Activated T-helper 17 cell treated with anti-CD3 and anti-CD28 coated beads, Interleukin-2, amount 50 U/mL, for 72 hours (primary cell): ENCODE measurements around the gene ENO1. TPM values are rescaled to one million over a fixed set of nuclear protein-coding genes. Genes with fewer than 3 reads are reported as not detected.

ENCODE experiments used
- ATAC-seq: fragments of 150-1000 bp; cut with Tn5 transposase; replicated peaks from 2 replicates; pipeline ENCODE4 v1.10.0; 2021; ENCODE audit warnings: mild to moderate bottlenecking, moderate library complexity
- H3K27ac Mint-ChIP-seq: one replicate; pipeline ENCODE4 v1.8.0; 2022; ENCODE audit warnings: mixed read lengths
- H3K27me3 Mint-ChIP-seq: one replicate; pipeline ENCODE4 v1.8.0; 2022; ENCODE audit warnings: mixed read lengths
- H3K36me3 Mint-ChIP-seq: one replicate; pipeline ENCODE4 v1.8.0; 2022; ENCODE audit warnings: low read depth, mild to moderate bottlenecking, mixed read lengths
- H3K4me1 Mint-ChIP-seq: one replicate; pipeline ENCODE4 v1.8.0; 2022; ENCODE audit warnings: mixed read lengths
- H3K4me3 Mint-ChIP-seq: one replicate; pipeline ENCODE4 v1.8.0; 2022; ENCODE audit warnings: mild to moderate bottlenecking, mixed read lengths
- H3K9me3 Mint-ChIP-seq: one replicate; pipeline ENCODE4 v1.8.0; 2022; ENCODE audit warnings: mixed read lengths
- total RNA-seq, 2 donors: library from RNA; stranded (reverse); gene quantifications; one replicate each; pipeline ENCODE4 v1.2.3, GENCODE V29; 2022

ENO1 gene
- total RNA-seq, 2 donors from 2014 or later, result 3,460 to 3,623 TPM

GRCh38 chr1:8870616-8871538 lies 7.6 kb downstream of the ENO1 start:
- peaks cover 47% of the 10 kb centered on the region for H3K4me1 Mint-ChIP-seq
- peak; percentile 38 for ATAC-seq
- peaks cover 100% of the 10 kb centered on the region for H3K36me3 Mint-ChIP-seq

GRCh38 chr1:8870103-8870502 lies 8.4 kb downstream of the ENO1 start:
- H3K4me1 Mint-ChIP-seq, result peaks cover 46% of the 10 kb centered on the region

More at GRCh38 chr1:8870616-8871538, 7.6 kb downstream of the ENO1 start:
- peak overlapping the region; percentile 89 for H3K4me3 Mint-ChIP-seq
- no peaks in the 10 kb centered on the region for H3K9me3 Mint-ChIP-seq
- H3K27ac Mint-ChIP-seq, result peak overlapping the region; percentile 82
- H3K27me3 Mint-ChIP-seq, result no peaks in the 10 kb centered on the region

GRCh38 chr1:8867878-8868567 lies 10.5 kb downstream of the ENO1 start:
- Mint-ChIP-seq H3K27ac (peak overlapping the region; percentile 85), H3K9me3 (no peaks in the 10 kb centered on the region), H3K36me3 (peaks cover 100% of the 10 kb centered on the region), H3K4me3 (peak overlapping the region; percentile 61), H3K4me1 (peaks cover 38% of the 10 kb centered on the region), H3K27me3 (no peaks in the 10 kb centered on the region)
- ATAC-seq, result no peak

More at GRCh38 chr1:8870103-8870502, 8.4 kb downstream of the ENO1 start:
- H3K27ac Mint-ChIP-seq, result peak overlapping the region; percentile 86
- peaks cover 100% of the 10 kb centered on the region for H3K36me3 Mint-ChIP-seq
- no peak for ATAC-seq
- H3K9me3 Mint-ChIP-seq, result no peaks in the 10 kb centered on the region
- no peaks in the 10 kb centered on the region for H3K27me3 Mint-ChIP-seq
- H3K4me3 Mint-ChIP-seq, result peak overlapping the region; percentile 89

GRCh38 chr1:8866792-8867415 lies 11.6 kb downstream of the ENO1 start:
- H3K4me1 Mint-ChIP-seq, result peaks cover 36% of the 10 kb centered on the region
- peak; percentile 80 for ATAC-seq
- peak overlapping the region; percentile 61 for H3K4me3 Mint-ChIP-seq

GRCh38 chr1:8866173-8866791 lies 12.2 kb downstream of the ENO1 start:
- no peaks in the 10 kb centered on the region for H3K27me3 Mint-ChIP-seq
- H3K4me1 Mint-ChIP-seq, result peaks cover 35% of the 10 kb centered on the region
- H3K27ac Mint-ChIP-seq, result peak overlapping the region; percentile 85
- H3K36me3 Mint-ChIP-seq, result peaks cover 100% of the 10 kb centered on the region
- no peaks in the 10 kb centered on the region for H3K9me3 Mint-ChIP-seq
- no peak for ATAC-seq
- peak overlapping the region; percentile 61 for H3K4me3 Mint-ChIP-seq

More at GRCh38 chr1:8866792-8867415, 11.6 kb downstream of the ENO1 start:
- Mint-ChIP-seq H3K27me3 (no peaks in the 10 kb centered on the region), H3K9me3 (no peaks in the 10 kb centered on the region), H3K36me3 (peaks cover 100% of the 10 kb centered on the region), H3K27ac (peak overlapping the region; percentile 85)

GRCh38 chr1:8864713-8865344 lies 13.7 kb downstream of the ENO1 start:
- no peak for ATAC-seq
- no peak overlapping the region for H3K27ac Mint-ChIP-seq
- H3K9me3 Mint-ChIP-seq, result no peaks in the 10 kb centered on the region

GRCh38 chr1:8863794-8864233 lies 14.7 kb downstream of the ENO1 start:
- ATAC-seq, result no peak
- peak overlapping the region; percentile 74 for H3K27ac Mint-ChIP-seq
- H3K27me3 Mint-ChIP-seq, result no peaks in the 10 kb centered on the region
- peaks cover 26% of the 10 kb centered on the region for H3K4me1 Mint-ChIP-seq
- no peaks in the 10 kb centered on the region for H3K9me3 Mint-ChIP-seq
- H3K36me3 Mint-ChIP-seq, result peaks cover 100% of the 10 kb centered on the region
- no peak overlapping the region for H3K4me3 Mint-ChIP-seq

More at GRCh38 chr1:8864713-8865344, 13.7 kb downstream of the ENO1 start:
- Mint-ChIP-seq H3K4me3 (no peak overlapping the region), H3K27me3 (no peaks in the 10 kb centered on the region), H3K36me3 (peaks cover 100% of the 10 kb centered on the region), H3K4me1 (peaks cover 28% of the 10 kb centered on the region)

GRCh38 chr1:8863138-8863537 lies 15.3 kb downstream of the ENO1 start:
- Mint-ChIP-seq H3K4me3 (peak overlapping the region; percentile 16), H3K4me1 (peaks cover 25% of the 10 kb centered on the region), H3K27me3 (no peaks in the 10 kb centered on the region), H3K36me3 (peaks cover 100% of the 10 kb centered on the region), H3K9me3 (no peaks in the 10 kb centered on the region), H3K27ac (peak overlapping the region; percentile 74)
- no peak for ATAC-seq

- no peaks in the 10 kb centered on the region for H3K9me3 Mint-ChIP-seq
- peaks cover 20% of the 10 kb centered on the region for H3K4me1 Mint-ChIP-seq
- no peak for ATAC-seq
- peak overlapping the region; percentile 16 for H3K4me3 Mint-ChIP-seq
- H3K27ac Mint-ChIP-seq, result peak overlapping the region; percentile 87
- H3K36me3 Mint-ChIP-seq, result peaks cover 100% of the 10 kb centered on the region
- no peaks in the 10 kb centered on the region for H3K27me3 Mint-ChIP-seq
Measured at GRCh38 chr1:8862528-8862927, 16.0 kb downstream of the ENO1 start.

- Mint-ChIP-seq H3K9me3 (no peaks in the 10 kb centered on the region), H3K4me1 (peaks cover 13% of the 10 kb centered on the region), H3K36me3 (peaks cover 100% of the 10 kb centered on the region), H3K27me3 (no peaks in the 10 kb centered on the region), H3K27ac (peak overlapping the region; percentile 87), H3K4me3 (peak overlapping the region; percentile 21)
- ATAC-seq, result no peak
Measured at GRCh38 chr1:8860738-8861516, 17.6 kb downstream of the ENO1 start.

- peaks cover 13% of the 10 kb centered on the region for H3K4me1 Mint-ChIP-seq
- H3K36me3 Mint-ChIP-seq, result peaks cover 83% of the 10 kb centered on the region
- peak overlapping the region; percentile 60 for H3K27ac Mint-ChIP-seq
- no peaks in the 10 kb centered on the region for H3K9me3 Mint-ChIP-seq
- peak; percentile 28 for ATAC-seq
- peak overlapping the region; percentile 44 for H3K4me3 Mint-ChIP-seq
- no peaks in the 10 kb centered on the region for H3K27me3 Mint-ChIP-seq
Measured at GRCh38 chr1:8858888-8859706, 19.4 kb downstream of the ENO1 start.

GRCh38 chr1:8858112-8858668 lies 20.3 kb downstream of the ENO1 start:
- Mint-ChIP-seq H3K4me3 (peak overlapping the region; percentile 4), H3K36me3 (peaks cover 74% of the 10 kb centered on the region)

More at GRCh38 chr1:8858112-8858668, 20.3 kb downstream of the ENO1 start:
- peak; percentile 64 for ATAC-seq
- H3K9me3 Mint-ChIP-seq, result no peaks in the 10 kb centered on the region
- H3K4me1 Mint-ChIP-seq, result peaks cover 13% of the 10 kb centered on the region
- no peaks in the 10 kb centered on the region for H3K27me3 Mint-ChIP-seq
- peak overlapping the region; percentile 60 for H3K27ac Mint-ChIP-seq
